MM.1S (cell line): ENCODE data around the gene LY86.

ENCODE experiments used
- CTCF ChIP-seq: fragments of 300-600 bp; sonication (generic); IDR thresholded peaks from 2 replicates; pipeline ENCODE4 v1.5.1; 2016; ENCODE audit warnings: antibody characterized with exemption, low read length, mixed read lengths
- EZH2 ChIP-seq: fragments of 300-600 bp; sonication (generic); optimal IDR thresholded peaks from 2 replicates; pipeline ENCODE3; 2017; ENCODE audit warnings: low read depth, mild to moderate bottlenecking, antibody characterized with exemption, low read length, mixed read lengths
- EZH2phosphoT487 ChIP-seq: fragments of 300-600 bp; sonication (generic); IDR thresholded peaks from 2 replicates; pipeline ENCODE4 v1.6.1; 2018; ENCODE audit warnings: antibody characterized with exemption, low read length

GRCh38 chr6:6569096-6569810 lies 19.3 kb upstream of the LY86 start:
- no peak for TF ChIP-seq EZH2
- no peak for TF ChIP-seq CTCF
- no peak for TF ChIP-seq EZH2phosphoT487
